ENCODE measurements around the gene BOLL. TPM values are rescaled to one million over a fixed set of nuclear protein-coding genes. Genes with fewer than 3 reads are reported as not detected.
A peak's percentile ranks its signal among the peaks of the same experiment; 100 is the strongest.

Gene BOLL
- total RNA-seq, 1 experiment from 2014 or later: not detected

DNA sequence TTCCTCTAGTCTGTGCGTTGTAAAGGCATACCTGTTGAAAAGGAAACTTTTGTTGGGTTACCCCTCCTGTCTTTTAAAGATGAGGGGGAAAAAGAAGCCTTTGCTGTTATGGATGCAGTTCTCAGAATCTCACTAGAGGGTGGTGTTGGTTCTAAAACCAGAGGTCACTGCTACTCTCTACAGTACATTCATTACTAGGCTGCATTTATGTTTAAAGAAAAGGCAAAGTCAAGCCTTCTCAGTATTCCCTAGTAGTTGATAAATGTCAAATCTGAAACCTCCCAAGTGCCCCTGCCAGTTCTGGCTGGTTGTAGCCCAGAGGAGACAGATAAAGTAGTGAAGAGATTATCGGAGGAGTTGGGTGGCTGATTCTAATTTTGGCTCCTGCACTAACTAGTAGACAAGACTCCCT lies 17.9 kb upstream of the BOLL start:
- no peak overlapping the region for H3K4me2 ChIP-seq (ENCODE audit: insufficient read depth, insufficient read length, low read length)
- no peak overlapping the region for H3K27ac Mint-ChIP-seq
- WGBS (ENCODE audit: extremely low coverage, insufficient read length, low lambda C conversion rate): no CpG with 5 or more reads among the region's 2 CpGs

More for the DNA sequence above, 17.9 kb upstream of the BOLL start:
- H3K4me3 Mint-ChIP-seq: no peak overlapping the region
- H3K4me1 Mint-ChIP-seq: peaks cover 10 to 12% of the 10 kb centered on the region in 2 experiments
- H2BK20ac ChIP-seq (ENCODE audit: low read depth, low read length, poor library complexity, severe bottlenecking): no peak overlapping the region
- no peak overlapping the region for H3K56ac ChIP-seq (ENCODE audit: insufficient read length, low read depth, low read length)
- no peaks in the 10 kb centered on the region for H3K79me1 ChIP-seq (ENCODE audit: insufficient read depth, low read depth, low read length, poor library complexity, severe bottlenecking)
- H3T11ph ChIP-seq (ENCODE audit: low read length): no peak overlapping the region
- H3K14ac ChIP-seq (ENCODE audit: insufficient read depth, low read length): no peak overlapping the region
- H3K9ac ChIP-seq (ENCODE audit: extremely low read depth, insufficient read length, low read length): no peak overlapping the region
- no peaks in the 10 kb centered on the region for H3K9me3 Mint-ChIP-seq
- H2BK12ac ChIP-seq (ENCODE audit: insufficient read length, low read depth, low read length): no peak overlapping the region
- no peak overlapping the region for H2BK15ac ChIP-seq (ENCODE audit: low read depth, low read length)
- no peak overlapping the region for H4K91ac ChIP-seq (ENCODE audit: insufficient read length, low read depth, low read length)
- H3K18ac ChIP-seq (ENCODE audit: insufficient read length, low read depth, low read length): no peak overlapping the region
- no peak overlapping the region for H4K5ac ChIP-seq (ENCODE audit: insufficient read length, low read depth, low read length)
- no peak overlapping the region for H4K8ac ChIP-seq (replicated peaks; ENCODE audit: insufficient read length, low read depth, low read length)
- H3K27me3 ChIP-seq (ENCODE audit: insufficient read depth, low read length): peaks cover 9% of the 10 kb centered on the region
- DNase-seq: no peak
- peaks cover 9% of the 10 kb centered on the region for H3K23me2 ChIP-seq (ENCODE audit: insufficient read length, low read depth, low read length, poor library complexity, severe bottlenecking)
- H3K23ac ChIP-seq (ENCODE audit: insufficient read length, low read depth, low read length): no peak overlapping the region
- no peaks in the 10 kb centered on the region for H3K9me3 ChIP-seq (ENCODE audit: control insufficient read depth, low read depth, low read length)
- H2BK5ac ChIP-seq (ENCODE audit: insufficient read length, low read length): no peak overlapping the region
- TF ChIP-seq CTCF (conservative IDR thresholded peaks at IDR 0.05): peak; percentile 81
- H3K79me2 ChIP-seq (ENCODE audit: insufficient read depth, low read length): no peaks in the 10 kb centered on the region; the same call in 1 of the 2 replicates
- no peaks in the 10 kb centered on the region for H4K20me1 ChIP-seq (ENCODE audit: control insufficient read depth, insufficient read depth, insufficient read length)
- H3K4ac ChIP-seq (ENCODE audit: low read depth, low read length): no peak overlapping the region
- no peak overlapping the region for H3K27ac ChIP-seq (ENCODE audit: insufficient read length, low read depth, low read length)
- H3K36me3 Mint-ChIP-seq (ENCODE audit: insufficient read depth in 1 of 3, low read depth in 3 of 3): no peaks in the 10 kb centered on the region
- no peak overlapping the region for H2AFZ ChIP-seq (ENCODE audit: low read length)
- H3K4me1 ChIP-seq (ENCODE audit: insufficient read depth, low read length): peaks cover 2% of the 10 kb centered on the region
- no peak overlapping the region for H2AK5ac ChIP-seq (ENCODE audit: insufficient read length, low read length)
- no peak overlapping the region for H2BK120ac ChIP-seq (ENCODE audit: low read depth, low read length, poor library complexity, severe bottlenecking)
- H3K27me3 Mint-ChIP-seq (ENCODE audit: low read depth): peaks cover 54% of the 10 kb centered on the region

Measured in H9 (cell line).